ENCODE results near the gene SEMA6A.

GRCh38 chr5:116404016-116404415 is 170.6 kb downstream of the SEMA6A start:
- no peak for TF ChIP-seq SP1 (CRISPR knock-in tag; IDR thresholded peaks at IDR 0.05)
- no peak for TF ChIP-seq CTCF (IDR thresholded peaks at IDR 0.05 in 2 of 3, conservative IDR thresholded peaks at IDR 0.05 in 1 of 3; ENCODE audit: insufficient read depth in 2 of 3, low read depth in 1 of 3, low read length in 3 of 3)

Measured in K562 (cell line).